ENCODE results near the gene ANGPTL2. TPM values are rescaled to one million over a fixed set of nuclear protein-coding genes. Genes with fewer than 3 reads are reported as not detected.
A peak's percentile ranks its signal among the peaks of the same experiment; 100 is the strongest.

ANGPTL2 gene
- total and polyA plus RNA-seq, 9 of the 15 experiments (the other 6 are each of a cell fraction or from before 2014, with no cell fraction given): not detected

- TF ChIP-seq NR0B1 (IDR thresholded peaks at IDR 0.05; ENCODE audit: partially characterized antibody) (no peak), NFYB (IDR thresholded peaks at IDR 0.05; ENCODE audit: extremely low read depth, insufficient read length) (no peak), RREB1 (CRISPR knock-in tag; IDR thresholded peaks at IDR 0.05) (peak; percentile 60), ARHGAP35 (IDR thresholded peaks at IDR 0.05; ENCODE audit: partially characterized antibody) (no peak), JUND (IDR thresholded peaks at IDR 0.05; ENCODE audit: borderline replicate concordance, low read depth, low read length) (peak; percentile 27; the same call in 1 of the 2 replicates), JUND (tag; IDR thresholded peaks at IDR 0.05; ENCODE audit: borderline replicate concordance, low read depth, low read length) (peak; percentile 49; the same call in 1 of the 3 replicates), ZNF609 (CRISPR knock-in tag; IDR thresholded peaks at IDR 0.05; ENCODE audit: borderline replicate concordance) (0 out of 2 replicates have a peak, but pooled peaks have one; percentile 72), ZNF696 (CRISPR knock-in tag; conservative IDR thresholded peaks at IDR 0.05) (no peak), ZNF347 (CRISPR knock-in tag; IDR thresholded peaks at IDR 0.05; ENCODE audit: low read depth) (no peak), ATF3 (IDR thresholded peaks at IDR 0.05) (peak; percentile 43), ATF3 (CRISPR knock-in tag; conservative IDR thresholded peaks at IDR 0.05) (no peak)
Observed at GRCh38 chr9:127159325-127159801, 36.9 kb upstream of the ANGPTL2 start (continued).

All from K562 (cell line).